Activated T-helper 9 cell treated with anti-CD3 and anti-CD28 coated beads, Interleukin-2, amount 50 U/mL, for 16 hours (primary cell): ENCODE measurements around the gene CD40.

ENCODE experiments used
- DNase-seq: peaks from one replicate; pipeline ENCODE4 v3.0.0-alpha.2; 2020; ENCODE audit warnings: low read depth

Gene CD40

DNA sequence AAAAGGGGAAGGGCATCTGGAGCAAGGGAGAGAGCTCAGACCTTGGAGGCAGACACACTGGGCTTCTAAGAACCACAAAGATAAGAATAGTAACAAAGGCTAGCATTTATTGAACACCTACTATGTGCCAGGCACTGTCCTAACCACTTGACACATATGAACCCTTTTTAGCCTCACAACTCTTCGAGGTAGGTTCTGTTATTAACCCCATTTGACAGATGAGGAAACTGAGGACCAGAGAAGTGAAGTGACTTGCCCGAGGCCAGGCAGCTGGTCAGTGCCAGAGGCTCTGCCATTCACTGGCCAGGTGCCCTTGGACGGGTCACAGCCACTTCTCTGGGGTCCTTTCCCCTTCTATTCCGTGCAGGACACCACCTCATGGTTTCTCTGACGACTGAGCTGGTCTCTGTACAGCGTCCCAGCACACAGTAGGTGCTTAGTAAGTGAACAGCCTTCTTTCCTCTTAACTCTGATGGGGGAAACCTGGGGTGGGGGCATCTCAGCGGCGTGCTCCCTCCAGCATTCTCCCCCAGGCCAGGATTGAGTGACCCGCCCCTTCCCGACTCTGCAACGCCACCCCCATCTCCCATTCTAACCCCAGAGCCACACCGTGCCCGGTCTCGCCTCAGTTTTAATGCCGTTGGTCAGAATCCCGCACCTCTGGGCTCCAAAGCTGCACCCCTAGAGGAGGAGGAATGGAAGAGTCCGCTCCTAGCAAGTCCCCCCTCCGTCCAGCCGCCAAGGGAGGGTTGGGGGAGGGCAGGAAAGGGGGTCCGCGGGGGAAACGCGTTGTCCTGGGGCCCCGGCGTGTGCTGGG is 55.7 kb downstream of the CD40 start:
- no peak for DNase-seq

DNA sequence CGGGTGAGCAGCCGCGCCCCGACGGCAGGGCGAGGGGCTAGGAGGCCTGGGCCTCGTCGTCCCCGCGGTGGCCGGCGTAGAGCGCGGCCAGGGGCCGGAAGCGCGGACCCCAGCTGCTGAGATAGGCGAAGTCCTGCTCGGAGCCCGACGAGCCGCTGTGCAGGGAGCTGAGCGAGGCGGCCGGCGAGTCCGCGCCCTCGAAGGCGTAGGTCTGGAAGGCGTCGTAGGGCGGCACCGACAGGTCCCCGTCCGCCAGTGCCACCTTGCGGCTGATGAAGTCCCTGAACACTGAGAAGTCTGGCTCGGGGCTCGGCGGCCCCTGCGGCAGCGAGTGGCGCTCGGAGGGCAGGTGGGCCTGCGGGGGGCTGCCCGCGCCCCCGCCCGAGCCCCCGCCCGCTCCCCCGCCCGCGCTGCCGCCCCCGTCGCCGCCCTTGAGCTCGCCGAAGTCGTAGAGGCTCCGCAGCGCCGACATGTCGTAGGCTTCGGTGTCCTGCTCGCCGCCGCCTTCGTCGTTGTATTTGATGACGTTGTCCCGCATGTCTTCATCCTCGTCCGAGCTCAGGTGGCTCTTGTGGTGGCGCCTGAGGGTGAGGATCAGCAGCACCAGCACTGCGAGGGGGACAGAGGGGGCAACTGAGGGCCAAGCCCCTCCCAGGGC is 56.5 kb downstream of the CD40 start:
- DNase-seq, result peak; percentile 49

DNA sequence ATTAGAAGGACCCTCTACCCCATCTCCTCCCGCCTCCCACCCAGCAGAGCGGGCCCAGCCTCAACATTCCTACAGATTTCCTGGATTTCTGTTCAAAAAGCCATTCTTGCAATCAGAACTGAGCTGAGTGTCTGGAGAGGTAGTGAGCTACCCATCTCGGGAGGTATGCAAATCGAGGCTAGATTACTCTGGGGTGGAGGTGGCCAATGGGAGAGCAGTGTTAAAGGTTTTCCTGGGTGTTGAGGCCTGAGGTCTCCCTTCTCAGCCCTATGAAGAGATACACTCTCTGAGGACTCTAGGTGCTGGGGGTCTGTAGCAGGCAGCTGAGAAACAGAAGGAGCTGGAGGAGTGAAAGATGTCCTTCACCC is 57.0 kb downstream of the CD40 start:
- no peak for DNase-seq

DNA sequence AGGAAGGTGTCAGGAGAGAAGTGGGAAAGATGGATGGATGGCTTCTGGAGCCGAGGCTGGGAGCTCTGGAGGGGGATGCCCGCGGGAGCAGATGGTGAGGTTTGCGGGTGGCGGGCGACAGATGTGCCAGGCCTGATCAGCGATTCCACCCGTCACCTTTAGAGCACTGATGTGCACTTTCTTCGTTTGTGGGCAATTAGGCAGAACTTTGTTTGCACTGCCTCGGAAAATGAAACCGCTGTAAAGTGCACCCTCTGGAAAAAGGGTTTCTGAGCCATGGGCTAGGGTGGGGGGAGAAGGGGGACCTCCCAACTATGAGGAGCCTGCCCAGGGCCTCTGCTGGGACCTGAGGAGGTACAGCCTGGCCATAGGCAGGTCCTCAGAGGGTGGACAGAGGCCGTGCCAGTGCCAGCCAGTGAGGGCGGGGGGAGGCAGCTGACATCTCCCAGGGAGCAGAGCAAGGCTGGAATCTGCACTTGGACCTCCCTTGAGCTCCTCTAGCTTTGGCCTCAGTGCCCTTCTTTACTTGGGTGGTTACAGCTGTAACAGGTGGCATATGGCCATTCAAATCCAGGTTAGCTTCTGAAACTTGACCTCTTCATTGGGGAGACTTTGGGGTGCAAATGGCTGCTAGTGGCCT is 58.7 kb downstream of the CD40 start:
- no peak for DNase-seq

DNA sequence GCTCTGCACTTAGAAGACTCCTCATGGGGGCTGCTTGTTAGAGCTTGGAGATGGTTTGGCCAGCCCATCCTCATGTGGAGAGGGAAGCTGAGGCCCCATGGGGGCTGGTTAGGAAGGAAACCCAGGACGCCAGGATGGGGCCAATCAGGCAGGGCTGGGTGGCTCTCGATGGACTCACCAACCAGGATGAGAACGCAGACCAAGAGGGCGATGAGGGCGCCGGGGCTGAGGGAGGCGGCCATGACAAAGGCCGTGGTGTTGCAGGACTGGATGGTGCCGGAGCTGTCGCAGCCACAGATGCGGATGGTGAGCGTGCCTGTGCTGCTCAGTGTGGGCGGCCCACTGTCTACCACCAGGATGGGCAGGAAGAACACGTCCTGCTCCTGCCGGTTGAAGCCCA is 59.7 kb downstream of the CD40 start:
- DNase-seq, result no peak

DNA sequence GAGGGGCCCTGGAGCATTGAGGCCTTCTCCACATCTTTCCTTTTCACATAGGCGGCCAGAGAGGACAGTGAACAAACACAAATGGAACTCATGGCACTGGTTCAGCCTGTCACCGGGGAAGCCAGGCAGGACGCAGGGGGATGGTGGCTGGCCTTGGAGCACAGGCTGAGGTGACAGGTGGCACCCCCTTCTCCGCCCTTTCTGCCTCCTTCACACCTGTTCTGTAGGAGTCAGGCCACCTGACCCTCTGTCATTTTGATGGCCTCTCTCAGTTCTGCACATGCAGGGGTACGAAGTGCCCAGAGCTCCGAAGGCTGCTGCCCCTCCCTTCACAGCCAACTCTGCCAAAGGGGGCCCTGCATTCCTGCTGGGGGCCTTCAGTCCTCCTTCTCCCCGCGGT is 60.8 kb downstream of the CD40 start:
- DNase-seq, result no peak
